HG03280 (cell line): ENCODE data around the gene ZNF75A.

Experiments
- ATAC-seq: cut with Tn5 transposase; IDR thresholded peaks from one replicate; pipeline ENCODE4 v1.9.1; 2021; ENCODE audit warnings: mild to moderate bottlenecking, moderate library complexity; ENCODE audit not compliant: unreplicated experiment

ZNF75A gene

DNA sequence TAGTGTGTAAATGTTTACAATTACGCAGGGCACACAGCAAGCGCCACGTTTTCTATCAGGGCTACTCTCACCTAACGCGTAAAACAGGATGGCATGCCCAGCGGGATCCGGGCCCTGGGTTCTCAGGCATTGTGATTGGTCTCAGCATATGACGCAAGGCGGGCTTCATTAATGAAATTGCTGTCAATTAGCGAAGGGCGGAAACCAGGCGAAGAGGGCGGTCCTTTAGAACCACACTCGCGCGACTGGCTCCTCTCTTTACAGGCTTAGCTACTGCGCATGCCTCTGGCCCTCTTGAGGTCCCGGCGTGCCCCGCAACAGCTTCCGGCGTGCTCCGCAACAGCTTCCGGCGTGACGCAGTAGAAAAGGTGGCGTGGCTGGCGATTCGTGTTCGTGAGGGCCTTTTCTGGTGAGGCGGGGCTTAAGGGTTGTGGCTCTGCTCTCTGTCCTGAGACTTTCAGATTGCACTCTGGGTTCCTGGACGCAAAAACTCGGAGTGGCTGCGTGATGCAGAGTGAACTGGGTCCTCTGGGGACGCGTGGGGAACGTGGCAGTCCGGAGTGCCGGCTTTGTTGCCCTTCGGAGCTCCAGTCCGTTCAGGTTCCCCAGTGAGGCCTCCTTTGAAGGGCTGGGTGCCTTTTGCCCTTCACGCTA is 59.6 kb downstream of the ZNF75A start:
- ATAC-seq = no peak
